Measurements from ENCODE around the gene PCBP3.
"Not testable (repeated sequence)": the region's sequence is repeated elsewhere in the genome, so short reads cannot be mapped to it uniquely, and the experiment has no call there.

Gene PCBP3

DNA sequence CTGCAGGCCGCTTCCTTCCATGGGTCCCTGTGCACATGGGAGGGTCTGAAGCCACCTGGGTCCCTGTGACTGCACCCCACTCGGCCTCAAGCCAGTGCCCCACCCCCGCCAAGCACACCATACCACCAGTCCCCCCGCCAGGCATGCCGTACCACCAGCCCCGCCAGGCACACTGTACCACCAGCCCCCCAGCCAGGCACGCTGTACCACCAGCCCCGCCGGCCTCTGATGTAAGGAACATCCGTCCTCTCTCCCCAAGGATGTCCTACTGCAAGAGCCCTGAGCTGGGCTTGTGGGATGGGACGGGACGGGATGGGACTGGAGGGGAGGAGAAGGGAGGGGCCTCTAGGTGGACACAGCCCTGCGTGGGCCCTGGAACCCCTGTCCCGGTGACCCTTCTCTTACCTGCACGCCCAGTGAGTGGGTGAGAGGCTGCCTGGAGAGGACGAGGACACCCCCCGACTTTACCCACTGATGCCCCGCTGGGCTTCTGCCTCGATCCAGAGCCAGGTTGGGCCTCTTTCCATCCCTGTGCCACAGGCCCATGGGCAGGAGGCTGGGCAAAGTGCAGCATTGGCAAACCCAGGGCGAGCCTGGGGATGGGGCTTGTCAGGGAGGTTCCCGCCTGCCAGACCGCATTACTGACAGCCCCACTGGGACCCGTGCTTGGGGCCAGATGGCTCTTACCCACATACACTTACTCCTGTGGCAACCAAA lies 297.3 kb downstream of the PCBP3 start:
- DNase-seq = no peak

DNA sequence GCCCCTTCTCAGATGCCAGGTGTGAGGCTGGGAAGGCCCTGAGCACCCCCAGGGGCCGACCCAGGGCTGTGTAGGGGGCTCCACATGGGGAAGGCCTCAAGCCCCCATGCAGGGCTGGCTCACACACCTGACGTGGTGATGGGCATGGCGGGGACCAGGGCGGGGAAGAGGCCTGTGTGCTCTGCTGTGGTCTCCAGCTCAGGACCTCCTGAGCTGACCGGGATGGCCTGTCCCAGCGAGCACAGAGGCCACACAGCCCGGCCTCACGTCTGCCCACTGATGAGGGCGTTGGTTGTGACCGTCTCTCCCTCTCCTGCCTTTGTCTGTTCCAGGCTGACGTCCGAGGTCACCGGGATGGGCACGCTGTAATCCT lies 297.8 kb downstream of the PCBP3 start:
- DNase-seq = no peak

DNA sequence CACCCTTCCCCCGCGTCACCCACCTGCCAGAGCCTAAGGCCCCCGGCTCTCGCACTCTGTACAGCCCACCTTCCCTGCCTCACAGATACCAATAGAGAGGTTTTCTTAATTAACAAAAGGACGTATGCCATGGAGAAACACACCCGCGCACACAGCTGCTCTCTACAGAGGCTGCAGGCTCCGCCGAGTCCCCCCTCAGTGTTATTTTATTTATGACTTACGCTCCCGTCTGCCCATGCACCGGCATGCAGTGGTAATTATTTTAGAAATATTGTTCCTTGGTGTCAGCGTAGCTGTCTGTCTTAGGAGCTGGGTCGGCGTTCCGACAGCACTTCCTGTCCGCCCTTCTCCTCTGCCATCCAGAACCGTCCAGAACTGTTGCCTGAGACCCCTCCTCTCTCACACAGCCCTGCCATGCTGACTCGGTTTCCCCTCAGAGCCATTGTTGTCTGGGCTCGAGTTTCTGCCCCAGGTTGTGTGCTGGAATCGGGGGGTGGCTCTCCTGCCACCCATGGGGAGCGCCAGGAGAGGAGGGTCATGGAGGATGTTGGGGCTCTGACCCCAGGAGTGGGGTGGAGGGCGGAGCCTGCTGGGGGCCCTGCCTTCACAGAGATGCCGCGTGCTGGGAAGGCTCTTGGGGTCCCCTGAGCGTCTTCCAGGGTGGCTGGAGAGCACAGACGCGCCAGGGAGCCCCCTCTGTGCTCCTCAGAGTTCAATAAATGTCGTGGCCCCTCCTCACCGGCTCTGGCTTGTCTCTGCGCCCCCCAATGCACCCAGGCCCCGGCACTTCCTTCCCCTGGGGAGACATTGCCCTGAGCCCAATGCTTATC lies 298.4 kb downstream of the PCBP3 start:
- DNase-seq = no peak

DNA sequence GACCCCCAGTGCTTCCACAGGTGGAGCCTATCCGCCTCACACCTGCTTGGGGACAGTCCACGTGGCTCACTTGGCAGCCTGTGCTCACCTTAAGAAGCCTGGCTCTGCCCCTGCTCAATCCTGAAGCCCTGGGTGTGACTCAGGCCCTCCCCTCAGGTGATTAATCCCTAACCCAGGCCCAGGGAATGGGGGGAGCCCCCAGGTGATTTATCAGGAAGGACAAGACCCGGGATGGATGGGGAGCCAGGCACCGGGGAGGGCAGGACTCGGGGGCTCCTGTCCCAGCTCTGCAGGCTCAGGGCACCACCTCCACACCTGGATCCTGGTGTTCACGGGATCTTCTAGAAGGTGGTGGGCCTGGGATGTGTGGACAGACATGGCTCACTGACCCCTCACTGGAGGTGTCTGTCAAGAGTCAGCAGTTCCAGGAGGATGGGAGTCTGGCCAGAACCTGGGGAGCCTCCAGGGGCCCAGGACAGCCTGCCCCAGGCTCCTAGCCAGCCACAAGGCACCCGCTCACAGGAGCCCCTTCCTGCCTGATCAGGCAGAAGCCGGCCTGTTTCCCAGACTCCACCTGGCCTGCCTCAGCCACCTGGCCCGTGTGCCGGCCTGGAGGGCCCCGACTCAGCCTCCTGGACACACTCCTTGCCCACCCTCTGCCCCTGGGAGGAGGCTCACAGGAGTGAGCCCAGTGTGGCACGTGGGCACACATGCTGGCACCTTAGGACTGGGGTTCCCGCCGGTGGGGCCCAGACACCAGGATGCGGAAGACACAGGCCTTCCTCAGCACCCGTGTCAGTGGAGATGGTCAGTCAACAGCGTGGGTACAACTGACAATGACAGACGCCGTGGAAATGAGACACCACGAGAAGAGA lies 299.5 kb downstream of the PCBP3 start:
- no peak for DNase-seq

DNA sequence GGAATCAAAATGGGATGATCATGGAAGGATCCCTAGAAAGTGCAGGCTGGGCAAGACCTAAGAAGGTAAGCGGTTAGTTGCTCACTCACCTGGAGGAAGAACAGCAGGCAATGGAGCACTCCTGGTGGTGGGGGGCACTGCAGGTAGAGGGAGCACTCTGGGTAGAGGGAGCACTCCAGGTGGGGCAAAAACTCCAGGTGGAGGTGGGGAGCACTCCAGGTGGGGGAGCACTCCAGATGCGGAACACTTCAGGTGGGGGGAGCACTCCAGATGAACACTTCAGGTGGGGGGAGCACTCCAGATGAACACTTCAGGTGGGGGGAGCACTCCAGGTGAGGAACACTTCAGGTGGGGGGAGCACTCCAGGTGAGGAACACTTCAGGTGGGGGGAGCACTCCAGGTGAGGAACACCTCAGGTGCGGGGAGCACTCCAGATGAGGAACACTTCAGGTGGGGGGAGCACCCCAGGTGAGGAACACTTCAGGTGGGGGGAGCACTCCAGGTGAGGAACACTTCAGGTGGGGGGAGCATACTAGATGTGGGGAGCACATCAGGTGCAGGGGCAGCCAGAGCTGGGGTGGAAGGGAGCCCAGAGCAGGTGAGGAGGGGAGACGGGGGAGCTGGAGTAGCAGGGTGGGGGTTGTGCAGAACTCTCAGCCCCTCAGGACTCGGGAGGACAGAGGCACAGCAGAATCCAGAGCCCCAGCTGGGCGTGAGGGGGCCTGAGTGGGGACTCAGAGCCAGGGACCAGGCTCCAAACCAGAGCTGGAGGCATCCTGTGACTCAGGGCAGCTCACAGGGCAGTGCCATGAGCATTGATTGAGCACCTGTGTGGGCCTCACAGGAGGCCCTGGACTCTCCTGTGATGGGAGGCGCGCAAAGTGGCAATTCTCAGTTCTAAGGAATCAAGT lies 300.4 kb downstream of the PCBP3 start:
- no peak for DNase-seq

DNA sequence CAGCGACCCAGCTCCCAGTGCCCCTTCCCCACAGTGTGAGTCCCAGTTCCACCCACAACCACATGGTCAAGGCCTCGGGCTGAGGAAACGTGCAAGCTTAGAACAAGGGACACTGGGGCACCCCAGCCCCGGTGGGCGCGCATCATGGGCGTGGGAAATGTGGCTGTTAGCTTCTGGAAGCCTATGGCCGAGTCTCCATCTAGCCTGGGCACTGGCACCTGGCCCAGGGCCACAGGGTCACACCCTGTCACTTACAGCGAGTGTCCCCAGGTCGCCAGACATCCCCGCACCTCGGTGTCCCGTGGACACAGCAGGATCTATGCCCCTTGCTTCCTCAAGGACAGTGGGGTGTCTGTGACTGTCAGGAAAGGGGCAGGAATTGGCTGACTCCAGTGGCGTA lies 301.1 kb downstream of the PCBP3 start:
- no peak for DNase-seq

DNA sequence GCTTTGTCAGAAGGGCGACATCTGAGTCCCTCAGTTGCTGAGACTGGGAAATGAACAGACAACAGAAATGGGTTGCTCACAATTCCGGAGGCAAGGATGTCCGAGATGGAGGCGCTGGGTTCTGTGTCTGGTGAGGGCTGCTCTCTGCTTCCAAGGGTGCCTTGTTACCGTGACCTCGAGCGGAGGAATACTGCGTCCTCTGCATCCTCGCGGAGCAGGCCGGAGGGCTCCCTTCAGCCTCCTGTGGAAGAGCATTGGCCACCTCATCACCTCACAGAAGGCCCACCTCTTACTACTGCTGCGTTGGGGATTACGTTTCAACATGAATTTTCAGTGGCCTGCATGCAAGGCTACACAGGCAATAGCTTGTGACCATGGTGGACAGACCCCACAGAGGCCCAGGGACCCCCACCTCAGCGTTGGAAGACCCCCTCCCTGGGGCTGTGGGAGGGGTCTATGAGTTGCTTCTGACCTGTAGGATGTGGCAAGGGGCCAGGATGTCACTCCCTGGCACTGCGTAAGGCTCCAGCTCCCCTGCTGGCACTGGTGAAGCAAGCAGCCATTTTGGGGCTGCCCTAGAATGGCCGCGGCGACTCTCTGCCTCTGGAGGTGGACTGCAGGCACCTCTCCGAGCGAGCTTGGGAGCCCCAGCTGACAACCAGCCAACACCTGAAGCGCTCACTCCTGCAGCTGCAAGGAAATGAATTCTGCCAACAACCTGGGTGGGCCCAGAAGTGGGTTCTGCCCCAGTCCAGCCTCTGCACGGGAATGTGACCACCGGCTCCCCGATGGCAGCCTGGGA lies 301.7 kb downstream of the PCBP3 start:
- DNase-seq = no peak

DNA sequence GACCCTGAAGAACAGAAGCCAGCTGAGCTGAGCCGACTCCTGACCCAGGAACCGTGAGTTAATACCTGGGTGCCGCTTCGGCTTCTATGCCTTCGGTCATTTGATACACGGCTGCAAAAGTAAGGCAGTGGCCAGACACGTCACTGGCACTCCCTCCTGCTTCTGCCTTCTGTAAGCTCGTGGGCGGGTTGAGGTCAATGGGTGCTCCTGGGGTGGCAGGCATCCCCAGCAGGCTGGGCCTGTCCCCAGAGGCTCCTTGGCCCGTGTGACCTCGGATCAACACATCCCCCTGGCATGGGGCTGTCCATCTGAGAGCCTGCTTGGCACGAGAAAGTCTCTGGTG lies 302.3 kb downstream of the PCBP3 start:
- no peak for DNase-seq

DNA sequence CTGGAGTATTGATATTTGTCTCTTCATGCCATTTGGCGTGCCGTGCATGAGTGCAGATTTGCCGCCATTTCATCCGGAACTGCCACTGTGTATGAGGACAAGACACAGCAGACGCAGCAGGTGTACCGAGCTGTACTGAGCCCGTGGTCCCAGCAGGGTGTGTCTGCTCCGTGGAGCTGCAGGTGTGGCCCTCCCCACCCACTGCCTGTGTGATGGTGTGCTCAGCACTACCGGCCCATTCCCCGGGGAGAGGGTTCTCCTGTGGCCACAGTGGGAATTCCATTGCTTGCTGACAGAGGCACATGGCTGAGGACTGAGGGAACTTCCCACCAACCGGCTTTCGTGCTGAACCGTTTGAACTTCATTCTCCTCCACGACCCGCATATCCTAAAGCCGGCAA lies 303.8 kb downstream of the PCBP3 start:
- no peak for DNase-seq

DNA sequence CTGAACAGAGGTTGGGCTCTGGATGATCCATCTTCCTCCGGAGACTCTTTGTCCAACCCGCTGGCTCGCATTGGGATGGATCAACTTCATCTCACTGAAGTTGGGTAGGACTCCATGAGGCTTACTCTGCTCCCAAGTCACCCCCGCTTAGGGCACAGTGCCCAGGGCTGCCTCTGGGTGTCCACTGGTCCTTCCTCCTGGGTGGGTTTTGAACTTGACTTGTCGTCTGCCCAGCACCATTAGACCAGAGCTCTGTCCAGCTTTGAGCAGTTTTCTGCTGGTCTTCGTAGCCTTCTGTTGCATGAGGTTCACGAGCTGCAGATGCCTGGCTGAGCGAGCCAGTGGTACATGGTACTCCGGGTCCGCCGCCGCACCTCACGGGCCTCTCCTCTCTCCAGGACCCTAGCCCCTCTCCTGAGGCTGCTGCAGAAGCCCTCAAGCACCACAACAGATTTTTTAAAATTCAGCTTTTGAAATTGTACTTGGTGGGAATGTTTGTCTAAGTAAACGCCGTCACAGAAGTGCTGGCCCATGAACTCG lies 304.3 kb downstream of the PCBP3 start:
- no peak for DNase-seq

DNA sequence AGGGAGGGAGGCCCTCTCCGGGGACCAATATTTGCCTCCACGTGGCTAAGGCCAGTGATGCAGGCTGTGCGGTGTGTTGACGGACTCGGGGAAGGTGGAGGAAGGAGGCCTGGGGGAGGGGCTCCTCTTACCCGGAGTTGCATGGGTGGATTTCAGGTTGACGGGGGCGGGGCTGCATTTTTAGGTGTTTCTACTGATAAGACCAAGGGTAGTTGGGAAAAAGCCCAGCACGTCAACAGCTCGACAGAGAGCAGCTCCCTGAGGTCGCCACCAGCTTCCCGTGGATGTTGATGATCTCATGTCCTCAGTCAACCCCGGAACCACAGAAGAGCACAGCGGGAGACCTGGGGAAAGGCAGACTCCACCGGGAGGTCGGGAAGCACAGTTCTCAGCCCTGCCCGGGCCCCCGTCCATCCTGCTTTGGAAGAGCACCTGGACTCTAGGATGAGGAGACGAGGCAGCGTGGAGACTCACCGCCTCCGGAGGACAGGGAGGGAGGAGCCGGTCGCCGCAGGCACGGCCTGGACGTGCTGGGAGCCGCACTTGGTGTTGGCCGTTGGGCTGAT lies 305.1 kb downstream of the PCBP3 start:
- no peak for DNase-seq

DNA sequence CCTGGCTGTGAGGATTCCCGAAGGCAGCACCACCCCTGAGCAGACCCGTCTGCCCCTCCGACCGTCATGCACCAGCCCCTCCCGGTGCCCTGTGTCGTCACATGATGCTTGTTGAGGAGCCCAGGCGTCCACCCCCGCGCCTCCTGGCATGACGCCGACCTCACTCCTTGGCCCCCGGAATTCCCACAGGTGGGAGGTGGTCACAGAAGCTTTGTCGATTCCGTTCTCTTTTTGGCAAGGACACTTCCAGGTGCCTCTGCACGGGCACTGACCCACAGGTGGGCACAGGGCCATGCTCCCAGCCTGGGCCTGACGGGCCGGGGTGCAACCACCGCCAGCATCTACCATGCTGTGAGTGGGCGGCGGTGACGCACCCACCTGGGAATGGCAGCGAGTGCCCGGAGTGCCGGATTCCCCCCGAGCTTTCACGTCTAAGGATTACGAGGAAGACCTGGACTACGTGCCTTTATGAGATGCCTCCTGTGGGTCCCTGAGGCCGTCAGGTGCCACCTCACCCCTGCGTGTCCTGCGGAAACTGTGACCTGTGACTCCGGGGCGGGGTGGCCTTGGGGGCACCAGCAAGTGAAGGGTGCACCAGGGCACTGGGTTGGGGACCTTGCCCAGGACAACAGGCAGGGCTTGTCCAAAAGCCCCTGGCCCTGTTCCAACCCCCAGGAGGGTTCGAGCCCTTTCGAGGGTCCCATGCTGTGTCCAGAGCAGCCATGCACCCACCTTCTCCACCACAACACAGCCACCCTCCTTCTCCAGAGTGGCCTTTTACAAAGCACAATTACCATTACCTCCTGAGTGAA lies 306.6 kb downstream of the PCBP3 start:
- DNase-seq = no peak

DNA sequence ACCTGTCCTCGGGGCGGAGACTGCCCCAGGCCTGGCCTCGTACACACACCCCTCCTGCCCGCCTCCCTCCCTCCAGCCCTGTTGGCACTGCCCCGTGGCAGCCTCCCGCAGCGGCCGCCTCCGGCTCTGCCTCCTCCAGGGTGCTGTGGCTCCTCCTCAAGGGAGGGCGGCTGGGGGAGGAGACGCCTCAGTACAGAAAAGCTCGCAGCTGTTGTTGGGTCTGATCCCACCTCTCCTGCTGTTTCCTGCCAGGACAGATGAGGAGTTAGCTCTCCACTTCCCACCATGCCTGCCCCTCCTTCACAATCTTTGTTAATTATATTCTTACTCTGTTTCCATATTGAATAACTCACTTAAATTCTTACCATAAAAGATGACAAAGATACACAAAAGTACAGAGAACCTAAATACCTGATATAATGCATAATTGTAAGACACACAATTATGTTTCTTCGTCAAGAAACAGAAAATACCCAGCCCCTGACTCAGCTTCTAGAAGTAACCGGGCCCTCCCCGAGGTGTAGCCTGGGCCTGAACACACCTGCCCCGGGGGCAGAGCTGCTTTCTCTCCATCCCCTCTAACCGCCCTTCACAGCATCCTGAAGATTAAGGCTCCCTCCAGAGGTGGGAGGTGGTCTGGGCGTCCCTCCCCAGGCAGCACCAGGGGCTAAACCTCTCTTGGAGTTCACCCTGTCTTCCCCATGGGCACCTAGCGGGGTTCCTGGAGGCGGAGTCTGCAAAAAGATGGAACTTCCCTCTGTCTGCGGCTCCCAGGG lies 307.4 kb downstream of the PCBP3 start:
- no peak for DNase-seq

DNA sequence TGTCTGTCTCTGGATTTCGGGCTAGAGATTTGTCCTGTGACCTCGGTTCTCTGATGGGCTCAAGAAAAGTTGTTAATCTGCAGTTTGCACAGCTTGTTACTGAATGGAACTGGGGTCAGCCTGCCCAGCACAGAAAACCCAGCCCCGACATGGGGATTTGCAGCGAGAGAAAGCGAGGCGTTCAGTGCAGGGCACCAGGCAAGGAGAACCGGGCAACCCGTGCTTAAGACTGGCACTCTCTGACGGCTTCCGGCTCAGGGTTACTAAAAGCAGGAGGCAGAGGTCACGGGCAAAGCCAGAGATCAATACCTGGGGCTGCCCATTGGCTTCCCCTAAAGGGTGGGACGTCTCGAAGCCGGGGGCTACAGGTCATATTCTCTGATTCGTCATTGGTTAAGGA lies 308.2 kb downstream of the PCBP3 start:
- DNase-seq = no peak

DNA sequence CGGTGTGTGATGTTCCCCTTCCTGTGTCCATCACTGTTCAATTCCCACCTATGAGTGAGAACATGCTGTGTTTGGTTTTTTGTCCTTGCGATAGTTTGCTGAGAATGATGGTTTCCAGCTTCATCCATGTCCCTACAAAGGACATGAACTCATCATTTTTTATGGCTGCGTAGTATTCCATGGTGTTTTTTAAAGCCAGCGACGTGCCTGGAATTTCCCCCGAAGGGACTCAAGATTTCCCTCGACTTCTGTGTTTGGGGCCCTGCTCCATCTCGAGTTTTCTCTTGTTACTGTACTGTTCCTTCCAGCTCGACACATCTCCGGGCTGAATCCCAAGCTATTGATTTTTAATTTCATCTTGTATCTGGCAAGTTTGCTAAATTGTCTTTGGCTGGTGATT lies 309.0 kb downstream of the PCBP3 start:
- not testable (repeated sequence) for DNase-seq

DNA sequence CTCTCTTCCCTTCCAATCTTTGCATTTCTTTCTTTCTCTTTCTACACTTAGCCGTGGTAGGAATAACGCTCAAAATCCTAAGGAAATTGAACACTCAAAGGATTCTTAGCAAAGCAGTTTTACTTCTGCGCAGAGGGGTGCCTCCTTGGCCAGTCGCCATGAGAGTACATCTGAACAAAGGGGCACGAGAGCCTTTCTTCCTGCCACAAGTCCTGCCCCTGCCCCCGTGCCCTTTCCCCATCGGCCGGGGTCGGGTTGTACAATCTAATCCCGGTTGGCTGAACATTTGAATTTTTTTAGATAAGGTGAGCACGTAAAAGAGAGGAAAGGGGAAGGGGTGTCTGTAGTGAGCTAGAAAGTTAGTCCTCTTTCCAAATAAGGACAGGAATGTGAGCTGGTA lies 309.4 kb downstream of the PCBP3 start:
- DNase-seq = no peak

DNA sequence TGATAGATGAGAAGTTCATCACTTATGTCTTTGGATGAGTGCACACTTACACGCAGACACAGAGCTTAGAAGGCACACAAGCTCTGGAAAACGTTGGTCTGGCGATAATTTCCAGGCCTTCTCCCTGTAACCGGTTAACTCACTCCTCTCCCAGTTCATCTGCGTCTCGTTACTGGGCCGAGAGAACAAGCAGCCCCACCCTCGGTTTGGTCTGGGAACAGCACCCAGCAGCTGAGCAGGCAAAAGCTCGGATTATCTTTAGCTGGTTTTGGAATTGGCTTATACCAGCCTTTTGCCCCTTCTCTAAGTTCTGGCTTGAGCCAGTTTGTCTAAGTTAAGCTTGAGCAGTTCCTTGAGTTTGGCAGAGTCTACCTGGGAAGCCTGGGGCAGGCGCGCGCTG lies 310.7 kb downstream of the PCBP3 start:
- no peak for DNase-seq

DNA sequence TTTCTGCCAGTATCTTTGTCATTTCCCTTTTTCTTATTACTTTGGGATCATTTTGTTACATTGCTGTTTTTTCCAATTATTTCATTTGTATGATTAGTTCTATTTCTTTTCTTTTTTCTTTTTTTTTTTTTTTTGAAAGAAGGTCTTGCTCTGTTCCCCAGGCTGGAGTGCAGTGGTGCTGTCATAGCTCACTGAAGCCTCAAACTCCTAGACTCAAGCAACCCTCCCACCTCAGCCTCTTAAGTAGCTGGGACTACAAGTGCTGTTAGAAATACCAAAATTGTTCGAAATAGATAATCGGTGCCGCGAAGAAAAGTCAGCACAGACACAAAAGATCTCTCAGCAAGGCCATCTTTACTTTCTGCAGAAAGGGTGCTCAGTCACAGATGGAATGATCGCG lies 311.4 kb downstream of the PCBP3 start:
- no peak for DNase-seq

DNA sequence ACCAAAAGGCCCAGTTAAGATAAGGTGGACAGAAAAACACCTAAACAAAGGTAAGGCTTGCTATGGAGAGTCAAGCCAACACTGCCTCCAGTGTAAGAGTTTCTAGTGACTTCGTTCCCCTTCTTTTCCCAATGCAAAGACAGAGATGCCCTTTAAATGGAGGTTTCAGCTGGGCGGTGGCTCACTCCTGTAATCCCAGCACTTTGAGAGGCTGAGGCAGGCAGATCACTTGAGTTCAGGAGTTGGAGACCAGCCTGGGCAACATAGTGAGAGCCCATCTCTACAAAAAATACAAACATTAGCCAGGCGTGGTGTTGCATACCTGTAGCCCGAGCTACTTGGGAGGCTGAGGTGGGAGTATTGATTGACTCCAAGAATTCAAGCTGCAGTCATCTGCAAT lies 314.0 kb downstream of the PCBP3 start:
- no peak for DNase-seq

All from CD4-positive, alpha-beta T cell treated with Interleukin-4 for 1 hour (primary cell).